ENCODE data around the gene CHMP6.

CHMP6 gene

GRCh38 chr17:80964544-80964856, 27.1 kb upstream of the CHMP6 start:
- H3K27ac Mint-ChIP-seq, result no peak overlapping the region
- ATAC-seq, result no peak
- H3K4me3 Mint-ChIP-seq, result no peak overlapping the region
- no peaks in the 10 kb centered on the region for H3K9me3 Mint-ChIP-seq
- H3K4me1 Mint-ChIP-seq, result peaks cover 8% of the 10 kb centered on the region
- H3K36me3 Mint-ChIP-seq, result peaks cover 33% of the 10 kb centered on the region
- H3K27me3 Mint-ChIP-seq, result no peaks in the 10 kb centered on the region

GRCh38 chr17:80964859-80965580, 26.6 kb upstream of the CHMP6 start:
- no peak overlapping the region for H3K27ac Mint-ChIP-seq
- H3K4me1 Mint-ChIP-seq, result peaks cover 9% of the 10 kb centered on the region
- H3K36me3 Mint-ChIP-seq, result peaks cover 33% of the 10 kb centered on the region
- ATAC-seq, result no peak
- H3K9me3 Mint-ChIP-seq, result no peaks in the 10 kb centered on the region
- no peak overlapping the region for H3K4me3 Mint-ChIP-seq
- no peaks in the 10 kb centered on the region for H3K27me3 Mint-ChIP-seq

GRCh38 chr17:80965606-80966005, 26.0 kb upstream of the CHMP6 start:
- ATAC-seq, result no peak
- Mint-ChIP-seq H3K27ac (no peak overlapping the region), H3K4me3 (no peak overlapping the region), H3K36me3 (peaks cover 33% of the 10 kb centered on the region), H3K9me3 (no peaks in the 10 kb centered on the region), H3K4me1 (peaks cover 15% of the 10 kb centered on the region), H3K27me3 (no peaks in the 10 kb centered on the region)

- ATAC-seq, result no peak
- peaks cover 33% of the 10 kb centered on the region for H3K36me3 Mint-ChIP-seq
- peaks cover 17% of the 10 kb centered on the region for H3K4me1 Mint-ChIP-seq
- no peak overlapping the region for H3K4me3 Mint-ChIP-seq
- H3K27me3 Mint-ChIP-seq, result no peaks in the 10 kb centered on the region
- H3K27ac Mint-ChIP-seq, result no peak overlapping the region
- H3K9me3 Mint-ChIP-seq, result no peaks in the 10 kb centered on the region
These were observed 24.2 kb upstream of the CHMP6 start for GRCh38 chr17:80967404-80967872.

GRCh38 chr17:80968602-80969029, 23.0 kb upstream of the CHMP6 start:
- H3K4me1 Mint-ChIP-seq, result peaks cover 17% of the 10 kb centered on the region
- H3K9me3 Mint-ChIP-seq, result no peaks in the 10 kb centered on the region
- ATAC-seq, result no peak
- peaks cover 33% of the 10 kb centered on the region for H3K36me3 Mint-ChIP-seq
- no peaks in the 10 kb centered on the region for H3K27me3 Mint-ChIP-seq
- H3K27ac Mint-ChIP-seq, result peak overlapping the region; percentile 74
- H3K4me3 Mint-ChIP-seq, result no peak overlapping the region

- Mint-ChIP-seq H3K27me3 (peaks cover 4% of the 10 kb centered on the region), H3K4me3 (no peak overlapping the region), H3K9me3 (no peaks in the 10 kb centered on the region), H3K27ac (peak overlapping the region; percentile 74), H3K36me3 (peaks cover 28% of the 10 kb centered on the region), H3K4me1 (peaks cover 17% of the 10 kb centered on the region)
- ATAC-seq, result no peak
These were observed 22.5 kb upstream of the CHMP6 start for GRCh38 chr17:80969030-80969673.

GRCh38 chr17:80969674-80970043, 22.0 kb upstream of the CHMP6 start:
- no peak for ATAC-seq
- no peak overlapping the region for H3K4me3 Mint-ChIP-seq
- peak overlapping the region; percentile 74 for H3K27ac Mint-ChIP-seq
- peaks cover 9% of the 10 kb centered on the region for H3K27me3 Mint-ChIP-seq
- no peaks in the 10 kb centered on the region for H3K9me3 Mint-ChIP-seq
- H3K4me1 Mint-ChIP-seq, result peaks cover 17% of the 10 kb centered on the region
- peaks cover 23% of the 10 kb centered on the region for H3K36me3 Mint-ChIP-seq

GRCh38 chr17:80970044-80970761, 21.4 kb upstream of the CHMP6 start:
- Mint-ChIP-seq H3K4me1 (peaks cover 17% of the 10 kb centered on the region), H3K27ac (peak overlapping the region; percentile 74), H3K27me3 (peaks cover 15% of the 10 kb centered on the region), H3K36me3 (peaks cover 18% of the 10 kb centered on the region), H3K4me3 (peak overlapping the region; percentile 65), H3K9me3 (no peaks in the 10 kb centered on the region)
- peak; percentile 82 for ATAC-seq

GRCh38 chr17:80970762-80971703, 20.6 kb upstream of the CHMP6 start:
- Mint-ChIP-seq H3K27me3 (peaks cover 17% of the 10 kb centered on the region), H3K4me1 (peaks cover 17% of the 10 kb centered on the region), H3K36me3 (peaks cover 9% of the 10 kb centered on the region), H3K27ac (peak overlapping the region; percentile 74), H3K9me3 (no peaks in the 10 kb centered on the region), H3K4me3 (no peak overlapping the region)
- ATAC-seq, result no peak

- H3K4me1 Mint-ChIP-seq, result peaks cover 17% of the 10 kb centered on the region
- no peaks in the 10 kb centered on the region for H3K9me3 Mint-ChIP-seq
- H3K27ac Mint-ChIP-seq, result no peak overlapping the region
- peaks cover 17% of the 10 kb centered on the region for H3K27me3 Mint-ChIP-seq
- ATAC-seq, result no peak
- peaks cover 2% of the 10 kb centered on the region for H3K36me3 Mint-ChIP-seq
- H3K4me3 Mint-ChIP-seq, result no peak overlapping the region
These were observed 19.8 kb upstream of the CHMP6 start for GRCh38 chr17:80971704-80972304.

GRCh38 chr17:80976701-80977100, 14.9 kb upstream of the CHMP6 start:
- H3K36me3 Mint-ChIP-seq, result no peaks in the 10 kb centered on the region
- H3K4me1 Mint-ChIP-seq, result peaks cover 14% of the 10 kb centered on the region
- no peak overlapping the region for H3K27ac Mint-ChIP-seq
- ATAC-seq, result no peak
- H3K4me3 Mint-ChIP-seq, result no peak overlapping the region
- H3K27me3 Mint-ChIP-seq, result peaks cover 40% of the 10 kb centered on the region
- H3K9me3 Mint-ChIP-seq, result no peaks in the 10 kb centered on the region

- no peak overlapping the region for H3K4me3 Mint-ChIP-seq
- H3K4me1 Mint-ChIP-seq, result peaks cover 14% of the 10 kb centered on the region
- H3K36me3 Mint-ChIP-seq, result no peaks in the 10 kb centered on the region
- H3K27ac Mint-ChIP-seq, result no peak overlapping the region
- ATAC-seq, result no peak
- H3K27me3 Mint-ChIP-seq, result peaks cover 44% of the 10 kb centered on the region
- H3K9me3 Mint-ChIP-seq, result no peaks in the 10 kb centered on the region
These were observed 14.5 kb upstream of the CHMP6 start for GRCh38 chr17:80977172-80977571.

- H3K9me3 Mint-ChIP-seq, result no peaks in the 10 kb centered on the region
- H3K27me3 Mint-ChIP-seq, result peaks cover 44% of the 10 kb centered on the region
- H3K27ac Mint-ChIP-seq, result no peak overlapping the region
- H3K4me3 Mint-ChIP-seq, result no peak overlapping the region
- H3K4me1 Mint-ChIP-seq, result peaks cover 14% of the 10 kb centered on the region
- no peaks in the 10 kb centered on the region for H3K36me3 Mint-ChIP-seq
- ATAC-seq, result no peak
These were observed 12.8 kb upstream of the CHMP6 start for GRCh38 chr17:80978499-80979497.

All from stimulated activated memory B cell treated with anti-CD40 and anti-IgM and Interleukin-4, amounts not matched to agents 10 μg/mL and 1 μg/mL and 100 μg/mL, for 72 hours (primary cell).